Activated CD8-positive, alpha-beta T cell treated with anti-CD3 and anti-CD28 coated beads for 36 hours (primary cell): Measurements from ENCODE around the gene TNPO2. TPM values are rescaled to one million over a fixed set of nuclear protein-coding genes. Genes with fewer than 3 reads are reported as not detected.

ENCODE experiments used
- ATAC-seq: fragments of 200-7000 bp; cut with Tn5 transposase; one replicate; pipeline ENCODE4 v1.10.0; 2021; ENCODE audit warnings: mild to moderate bottlenecking, moderate library complexity
- CTCF ChIA-PET: fragments of 350-600 bp; sonication (Branson Sonifier 250); formaldehyde crosslinking; loops from one replicate; lab custom pipeline; 2021; ENCODE audit warnings: antibody characterized with exemption; lab: Charles Lee
- POLR2A ChIA-PET: fragments of 350-600 bp; sonication (Branson Sonifier 250); formaldehyde crosslinking; loops from one replicate; lab custom pipeline; 2021; ENCODE audit warnings: antibody characterized with exemption; lab: Charles Lee
- DNase-seq: peaks from one replicate; pipeline ENCODE4 v3.0.0-alpha.2; 2020
- H3K27ac Mint-ChIP-seq: one replicate; pipeline ENCODE4 v1.8.0; 2021; ENCODE audit warnings: mild to moderate bottlenecking, mixed read lengths
- H3K27me3 Mint-ChIP-seq: one replicate; pipeline ENCODE4 v1.8.0; 2021; ENCODE audit warnings: mixed read lengths
- H3K36me3 Mint-ChIP-seq: one replicate; pipeline ENCODE4 v1.8.0; 2021; ENCODE audit warnings: low read depth, mixed read lengths
- H3K4me1 Mint-ChIP-seq: one replicate; pipeline ENCODE4 v1.8.0; 2021; ENCODE audit warnings: low read depth, mixed read lengths
- H3K4me3 Mint-ChIP-seq: one replicate; pipeline ENCODE4 v1.8.0; 2021; ENCODE audit warnings: mild to moderate bottlenecking, moderate library complexity, mixed read lengths
- H3K9me3 Mint-ChIP-seq: one replicate; pipeline ENCODE4 v1.8.0; 2021; ENCODE audit warnings: mixed read lengths
- CTCF ChIP-seq: fragments of 200-600 bp; IDR thresholded peaks from one replicate; pipeline ENCODE4 v1.8.0; 2022; ENCODE audit warnings: antibody characterized with exemption, mild to moderate bottlenecking
- intact Hi-C: fragments of 100-400 bp; cut with micrococcal nuclease; formaldehyde crosslinking; loops from one replicate; pipeline ENCODE4 v1.10.0; 2022
- total RNA-seq, 2 experiments: library from RNA; stranded (reverse); gene quantifications; one replicate each; pipeline ENCODE4 v1.2.3, GENCODE V29; 2021

Gene TNPO2
- total RNA-seq, 2 experiments from 2014 or later: 90.7 to 94.5 TPM

GRCh38 chr19:12667731-12668302, 55.9 kb downstream of the TNPO2 start:
- CTCF ChIA-PET: interaction anchor here (3.4 kb wide), 1 partner anchor 104 kb away, joined by 12 read pairs; no protein-coding TSS in a partner anchor
- POLR2A ChIA-PET: interaction anchor here (1.1 to 4.3 kb wide), 5 partner anchors 10 to 141 kb away, joined by 3 to 29 read pairs (median 4); no protein-coding TSS in a partner anchor
- Mint-ChIP-seq H3K4me1 (peaks cover 41% of the 10 kb centered on the region), H3K27me3 (no peaks in the 10 kb centered on the region), H3K27ac (peak overlapping the region; percentile 100), H3K9me3 (no peaks in the 10 kb centered on the region), H3K36me3 (peaks cover 55% of the 10 kb centered on the region), H3K4me3 (peak overlapping the region; percentile 99)
- TF ChIP-seq CTCF: no peak
- intact Hi-C loops: loop anchor here (5.0 to 10.0 kb wide), 2 partner anchors 53 to 106 kb away; partner anchors contain the start of genes ZNF490 and ZNF791
- ATAC-seq: no peak
- DNase-seq: no peak

GRCh38 chr19:12666265-12667048, 57.3 kb downstream of the TNPO2 start, which contains the start of the genes MAN2B1 and WDR83:
Gene MAN2B1 (minus strand): TSS chr19:12666742. CDS start chr19:12666701, 41 bp downstream.
Gene WDR83 (plus strand): TSS chr19:12666807. CDS start chr19:12669791, 2,984 bp downstream.
- ChIA-PET CTCF (interaction anchor here (0.8 to 3.4 kb wide), 5 partner anchors 10 to 181 kb away, joined by 3 to 12 read pairs (median 7); no protein-coding TSS in a partner anchor), POLR2A (interaction anchor here (0.6 to 1.9 kb wide), 10 partner anchors 9 to 94 kb away, joined by 3 to 6 read pairs (median 4); partner anchors contain the start of genes FBXW9, ZNF490 and ZNF791)
- intact Hi-C loops: loop anchor here (5.0 to 10.0 kb wide), 2 partner anchors 52 to 104 kb away; partner anchors contain the start of genes ZNF490 and ZNF791
- Mint-ChIP-seq H3K4me3 (peak within 1 kb of the TSS; percentile 99), H3K4me1 (peaks cover 37% of the 10 kb centered on the region), H3K36me3 (peaks cover 51% of the 10 kb centered on the region), H3K27me3 (no peaks in the 10 kb centered on the region), H3K27ac (peak within 1 kb of the TSS; percentile 95), H3K9me3 (no peaks in the 10 kb centered on the region)
- TF ChIP-seq CTCF: no peak
- ATAC-seq (peak; percentile 74), DNase-seq (peak; percentile 88)

GRCh38 chr19:12665671-12666264, 58.0 kb downstream of the TNPO2 start:
- Mint-ChIP-seq H3K9me3 (no peaks in the 10 kb centered on the region), H3K4me1 (peaks cover 35% of the 10 kb centered on the region), H3K4me3 (peak overlapping the region; percentile 99), H3K27me3 (no peaks in the 10 kb centered on the region), H3K36me3 (peaks cover 58% of the 10 kb centered on the region), H3K27ac (peak overlapping the region; percentile 95)
- CTCF ChIA-PET: interaction anchor here (0.8 to 3.4 kb wide), 5 partner anchors 10 to 181 kb away, joined by 3 to 12 read pairs (median 7); no protein-coding TSS in a partner anchor
- DNase-seq: peak; percentile 60
- intact Hi-C loops: loop anchor here (5.0 to 10.0 kb wide), 2 partner anchors 51 to 103 kb away; partner anchors contain the start of genes ZNF490 and ZNF791
- TF ChIP-seq CTCF: no peak
- peak; percentile 32 for ATAC-seq
- POLR2A ChIA-PET: interaction anchor here (0.5 to 1.9 kb wide), 9 partner anchors 9 to 57 kb away, joined by 3 to 6 read pairs (median 4); partner anchors contain the start of genes FBXW9, ZNF490 and ZNF791

- DNase-seq: peak; percentile 84
- peak overlapping the region; percentile 95 for H3K27ac Mint-ChIP-seq
- H3K4me1 Mint-ChIP-seq: peaks cover 30% of the 10 kb centered on the region
- CTCF ChIA-PET: interaction anchor here (1.5 to 3.4 kb wide), 3 partner anchors 16 to 101 kb away, joined by 3 to 12 read pairs (median 11); no protein-coding TSS in a partner anchor
- peak overlapping the region; percentile 99 for H3K4me3 Mint-ChIP-seq
- no peak for TF ChIP-seq CTCF
- peaks cover 57% of the 10 kb centered on the region for H3K36me3 Mint-ChIP-seq
- H3K9me3 Mint-ChIP-seq: no peaks in the 10 kb centered on the region
- no peaks in the 10 kb centered on the region for H3K27me3 Mint-ChIP-seq
- intact Hi-C loops: loop anchor here (5.0 to 10.0 kb wide), 2 partner anchors 50 to 103 kb away; partner anchors contain the start of genes ZNF490 and ZNF791
- POLR2A ChIA-PET: interaction anchor here (1.0 to 1.7 kb wide), 3 partner anchors 16 to 170 kb away, joined by 3 to 6 read pairs (median 5); no protein-coding TSS in a partner anchor
- peak; percentile 43 for ATAC-seq
These were observed 58.5 kb downstream of the TNPO2 start for GRCh38 chr19:12665281-12665573.
